ENCODE measurements around the gene RHPN2.

DNA sequence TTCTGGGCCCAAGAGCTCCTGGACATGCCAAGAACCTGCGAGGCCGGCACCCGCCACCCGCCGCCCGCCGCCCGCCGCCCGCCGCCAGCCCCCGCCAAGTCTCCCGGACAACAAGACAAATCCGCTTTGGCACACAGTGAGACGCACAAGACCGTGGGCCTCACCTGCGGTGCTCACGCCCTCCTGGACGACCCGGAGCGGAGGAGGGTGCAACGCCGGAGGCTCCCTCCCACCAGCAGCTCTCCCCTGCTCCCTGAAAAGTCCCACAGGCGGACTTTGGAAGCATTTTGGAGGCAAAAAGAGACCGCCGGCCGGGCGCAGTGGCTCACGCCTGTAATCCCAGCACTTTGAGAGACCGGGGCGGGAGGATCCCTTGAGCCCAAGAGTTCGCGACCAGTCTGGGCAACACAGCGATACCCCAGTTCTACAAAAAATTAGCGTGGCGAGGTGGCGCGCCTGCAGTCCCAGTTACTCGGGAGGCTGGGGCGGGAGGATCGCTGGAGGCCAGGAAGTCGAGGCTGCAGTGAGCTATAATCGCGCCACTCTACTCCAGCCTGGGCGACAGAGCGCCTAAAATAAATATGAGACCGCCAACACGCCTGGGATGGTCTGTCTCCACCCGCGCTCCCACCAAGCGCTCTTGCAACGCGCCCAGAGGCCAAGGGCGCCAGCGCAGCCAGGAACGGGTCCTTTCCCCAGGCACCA, 783 bp downstream of the RHPN2 start:
- TF ChIP-seq, protein P1, sequence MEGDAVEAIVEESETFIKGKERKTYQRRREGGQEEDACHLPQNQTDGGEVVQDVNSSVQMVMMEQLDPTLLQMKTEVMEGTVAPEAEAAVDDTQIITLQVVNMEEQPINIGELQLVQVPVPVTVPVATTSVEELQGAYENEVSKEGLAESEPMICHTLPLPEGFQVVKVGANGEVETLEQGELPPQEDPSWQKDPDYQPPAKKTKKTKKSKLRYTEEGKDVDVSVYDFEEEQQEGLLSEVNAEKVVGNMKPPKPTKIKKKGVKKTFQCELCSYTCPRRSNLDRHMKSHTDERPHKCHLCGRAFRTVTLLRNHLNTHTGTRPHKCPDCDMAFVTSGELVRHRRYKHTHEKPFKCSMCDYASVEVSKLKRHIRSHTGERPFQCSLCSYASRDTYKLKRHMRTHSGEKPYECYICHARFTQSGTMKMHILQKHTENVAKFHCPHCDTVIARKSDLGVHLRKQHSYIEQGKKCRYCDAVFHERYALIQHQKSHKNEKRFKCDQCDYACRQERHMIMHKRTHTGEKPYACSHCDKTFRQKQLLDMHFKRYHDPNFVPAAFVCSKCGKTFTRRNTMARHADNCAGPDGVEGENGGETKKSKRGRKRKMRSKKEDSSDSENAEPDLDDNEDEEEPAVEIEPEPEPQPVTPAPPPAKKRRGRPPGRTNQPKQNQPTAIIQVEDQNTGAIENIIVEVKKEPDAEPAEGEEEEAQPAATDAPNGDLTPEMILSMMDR (conservative IDR thresholded peaks at IDR 0.05): no peak
- TF ChIP-seq EZH2 (IDR thresholded peaks at IDR 0.05; ENCODE audit: low read depth): no peak
